T-cell (primary cell): Measurements from ENCODE around the gene TAF6L. TPM values are rescaled to one million over a fixed set of nuclear protein-coding genes. Genes with fewer than 3 reads are reported as not detected.
"Not testable (repeated sequence)": the region's sequence is repeated elsewhere in the genome, so short reads cannot be mapped to it uniquely, and the experiment has no call there.

Experiments used
- ATAC-seq, 4 experiments: fragments of 200-7000 bp in 3 of 4; fragments of 150-1000 bp in 1 of 4; cut with Tn5 transposase; replicated peaks in 1 of 4; 1 replicate in 3 of 4; 2 replicates in 1 of 4; pipeline ENCODE4 v1.10.0; 2021; ENCODE audit warnings: moderate library complexity in 3 of 4, mild to moderate bottlenecking in 2 of 4, moderate number of reproducible peaks in 1 of 4
- CTCF ChIA-PET, 2 donors: fragments of 300-600 bp; sonication (Branson Sonifier 250); formaldehyde crosslinking; loops; one replicate each; lab custom pipeline; 2022; ENCODE audit warnings: antibody characterized with exemption in 2 of 2; lab: Charles Lee
- POLR2A ChIA-PET, 2 donors: fragments of 300-600 bp; sonication (Branson Sonifier 250); formaldehyde crosslinking; loops; one replicate each; lab custom pipeline; 2022; ENCODE audit warnings: antibody characterized with exemption in 2 of 2; lab: Charles Lee
- DNase-seq, 35 experiments: peaks; one replicate each; pipeline versions ENCODE4 v3.0.0 to v3.0.0-alpha.2; 2013 to 2023
- H3K27ac ChIP-seq: one replicate; pipeline ENCODE4 v1.5.1; 2013; ENCODE audit warnings: low read length
- H3K27me3 ChIP-seq, 2 experiments: replicated peaks in 1 of 2; 1 replicate in 1 of 2; 2 replicates in 1 of 2; pipeline versions ENCODE4 v1.6.1 to v1.7.0; 2013; ENCODE audit warnings: low read length in 1 of 2, mixed read lengths in 1 of 2; ENCODE audit not compliant: control insufficient read depth in 2 of 2, insufficient read depth in 2 of 2; ENCODE audit errors: extremely low read depth in 1 of 2
- H3K36me3 ChIP-seq, 2 donors: 1 replicate in 1 of 2; 2 replicates in 1 of 2; pipeline versions ENCODE4 v1.6.1 to v1.7.0; 2013; ENCODE audit warnings: low read length in 1 of 2; ENCODE audit not compliant: control insufficient read depth in 2 of 2, insufficient read depth in 1 of 2; ENCODE audit errors: extremely low read depth in 1 of 2
- H3K4me1 ChIP-seq, 2 experiments: 1 replicate in 1 of 2; 2 replicates in 1 of 2; pipeline versions ENCODE4 v1.6.1 to v1.7.0; 2013; ENCODE audit warnings: low read length in 2 of 2, mixed read lengths in 1 of 2; ENCODE audit not compliant: insufficient read depth in 2 of 2, control insufficient read depth in 1 of 2; ENCODE audit errors: extremely low read depth in 1 of 2
- H3K4me3 ChIP-seq, 2 donors: 1 replicate in 1 of 2; 2 replicates in 1 of 2; pipeline versions ENCODE4 v1.5.1 to v1.7.0; 2013; ENCODE audit warnings: mild to moderate bottlenecking in 2 of 2, low read length in 1 of 2, moderate library complexity in 1 of 2; ENCODE audit not compliant: control insufficient read depth in 1 of 2; ENCODE audit errors: extremely low read depth in 1 of 2
- H3K9me3 ChIP-seq: 2 replicates; pipeline ENCODE4 v1.7.0; 2013
- H3K27ac Mint-ChIP-seq, 2 donors: one replicate each; pipeline ENCODE4 v1.8.0; 2020 to 2021; ENCODE audit warnings: mild to moderate bottlenecking in 2 of 2, mixed read lengths in 2 of 2
- H3K27me3 Mint-ChIP-seq, 2 donors: one replicate each; pipeline ENCODE4 v1.8.0; 2021 to 2022; ENCODE audit warnings: mixed read lengths in 2 of 2
- H3K36me3 Mint-ChIP-seq: one replicate; pipeline ENCODE4 v1.8.0; 2021; ENCODE audit warnings: mixed read lengths
- H3K4me1 Mint-ChIP-seq, 3 donors: one replicate each; pipeline ENCODE4 v1.8.0; 2020 to 2022; ENCODE audit warnings: mixed read lengths in 3 of 3, mild to moderate bottlenecking in 1 of 3
- H3K4me3 Mint-ChIP-seq, 3 donors: one replicate each; pipeline ENCODE4 v1.8.0; 2020 to 2022; ENCODE audit warnings: mild to moderate bottlenecking in 3 of 3, mixed read lengths in 3 of 3, moderate library complexity in 3 of 3
- H3K9me3 Mint-ChIP-seq, 3 donors: one replicate each; pipeline ENCODE4 v1.8.0; 2020 to 2022; ENCODE audit warnings: mixed read lengths in 3 of 3
- WGBS: methylation state at CpG from one replicate; pipeline ENCODE4 v1.1.5; 2013; ENCODE audit warnings: missing lambda C conversion rate; ENCODE audit not compliant: insufficient coverage; 5-methylcytosine and 5-hydroxymethylcytosine counted together
- total RNA-seq, 35 experiments: library from RNA in 6 of 35; stranded (reverse) in 6 of 35; fragments of 120-200 nt in 1 of 35; gene quantifications; one replicate each; pipeline versions ENCODE4 v1.2.1 to v1.2.4 and lab custom pipeline; 2013 to 2026

TAF6L gene
- total RNA-seq, 5 donors from 2014 or later (not counting 1 experiment from before 2014, with no cell fraction given): 15.1 to 29.5 (median 29.0) TPM

GRCh38 chr11:62732830-62733229 lies 38.4 kb upstream of the TAF6L start:
- Histone ChIP-seq H3K27ac (no peak overlapping the region), H3K4me3 (no peak overlapping the region), H3K27me3 (no peaks in the 10 kb centered on the region), H3K4me1 (peaks cover 9 to 28% of the 10 kb centered on the region in 2 experiments), H3K36me3 (peaks cover 0 to 48% of the 10 kb centered on the region in 2 donors), H3K9me3 (no peaks in the 10 kb centered on the region)
- ChIA-PET POLR2A (no interaction called here), CTCF (interaction anchor here in 1 of 2 donors (0.7 kb wide), 1 partner anchor 46 kb away, joined by 3 read pairs; no protein-coding TSS in a partner anchor)
- Mint-ChIP-seq H3K9me3 (no peaks in the 10 kb centered on the region), H3K4me3 (no peak overlapping the region), H3K27ac (no peak overlapping the region), H3K27me3 (no peaks in the 10 kb centered on the region), H3K36me3 (peaks cover 17% of the 10 kb centered on the region), H3K4me1 (peaks cover 17 to 32% (median 28%) of the 10 kb centered on the region in 3 donors)
- ATAC-seq (no peak), DNase-seq (peak in 1 of 35 experiments; percentile 45)
- WGBS: no CpG with 5 or more reads among the region's 2 CpGs

GRCh38 chr11:62737196-62737595 lies 34.0 kb upstream of the TAF6L start:
- Histone ChIP-seq H3K9me3 (no peaks in the 10 kb centered on the region), H3K27me3 (no peaks in the 10 kb centered on the region), H3K4me3 (no peak overlapping the region), H3K27ac (no peak overlapping the region), H3K36me3 (peaks cover 0 to 59% of the 10 kb centered on the region in 2 donors), H3K4me1 (peaks cover 0 to 3% of the 10 kb centered on the region in 2 experiments)
- no peak overlapping the region for H3K4me3 Mint-ChIP-seq
- CTCF ChIA-PET: interaction anchor here in 1 of 2 donors (0.7 kb wide), 1 partner anchor 125 kb away, joined by 3 read pairs; no protein-coding TSS in a partner anchor
- no peaks in the 10 kb centered on the region for H3K27me3 Mint-ChIP-seq
- H3K27ac Mint-ChIP-seq: no peak overlapping the region
- peaks cover 5 to 7% (median 7%) of the 10 kb centered on the region in 3 donors for H3K4me1 Mint-ChIP-seq
- no peaks in the 10 kb centered on the region for H3K9me3 Mint-ChIP-seq
- POLR2A ChIA-PET: interaction anchor here in 1 of 2 donors (0.6 to 0.7 kb wide), 2 partner anchors 24 to 107 kb away, joined by 3 to 4 read pairs; no protein-coding TSS in a partner anchor
- peaks cover 22% of the 10 kb centered on the region for H3K36me3 Mint-ChIP-seq
- no peak for DNase-seq
- no peak for ATAC-seq

- H3K9me3 Mint-ChIP-seq: no peaks in the 10 kb centered on the region
- no peaks in the 10 kb centered on the region for H3K9me3 ChIP-seq
- ChIA-PET POLR2A (interaction anchor here in 1 of 2 donors (0.6 kb wide), 1 partner anchor 71 kb away, joined by 14 read pairs; no protein-coding TSS in a partner anchor), CTCF (interaction anchor here in 1 of 2 donors (0.7 to 1.0 kb wide), 3 partner anchors 137 to 1351 kb away, joined by 3 read pairs; no protein-coding TSS in a partner anchor)
- peaks cover 12% of the 10 kb centered on the region for H3K36me3 Mint-ChIP-seq
- peaks cover 9 to 24% of the 10 kb centered on the region in 2 donors for H3K36me3 ChIP-seq
- H3K27ac ChIP-seq: no peak overlapping the region
- peaks cover 0 to 19% of the 10 kb centered on the region in 2 experiments for H3K4me1 ChIP-seq
- no peak overlapping the region for H3K4me3 Mint-ChIP-seq
- H3K27ac Mint-ChIP-seq: no peak overlapping the region
- no peak for ATAC-seq
- peaks cover 9 to 21% (median 16%) of the 10 kb centered on the region in 3 donors for H3K4me1 Mint-ChIP-seq
- no peak overlapping the region for H3K4me3 ChIP-seq
- no peaks in the 10 kb centered on the region for H3K27me3 Mint-ChIP-seq
- H3K27me3 ChIP-seq: no peaks in the 10 kb centered on the region
- WGBS: 93% methylated on average over 2 of the region's 9 CpGs
- DNase-seq: no peak
These were observed 23.6 kb upstream of the TAF6L start for GRCh38 chr11:62747475-62748160.

GRCh38 chr11:62749931-62750330 lies 21.3 kb upstream of the TAF6L start:
- H3K27me3 Mint-ChIP-seq, H3K4me3 ChIP-seq: not testable (repeated sequence)

GRCh38 chr11:62752177-62752785 lies 18.9 kb upstream of the TAF6L start:
- no peak overlapping the region for H3K4me3 ChIP-seq
- CTCF ChIA-PET: no interaction called here
- peaks cover 9 to 31% of the 10 kb centered on the region in 2 donors for H3K36me3 ChIP-seq
- POLR2A ChIA-PET: interaction anchor here in 1 of 2 donors (0.6 kb wide), 1 partner anchor 118 kb away, joined by 4 read pairs; no protein-coding TSS in a partner anchor
- H3K27me3 ChIP-seq: no peaks in the 10 kb centered on the region
- H3K9me3 ChIP-seq: no peaks in the 10 kb centered on the region
- no peaks in the 10 kb centered on the region for H3K9me3 Mint-ChIP-seq
- peak overlapping the region in 2 of 3 donors; percentile 55 to 83 for H3K4me3 Mint-ChIP-seq
- ATAC-seq: no peak
- no peak for DNase-seq
- H3K36me3 Mint-ChIP-seq: peaks cover 12% of the 10 kb centered on the region
- H3K27ac ChIP-seq: peak overlapping the region; percentile 62
- peaks cover 19 to 34% (median 31%) of the 10 kb centered on the region in 3 donors for H3K4me1 Mint-ChIP-seq
- 94% methylated on average over 12 of the region's 14 CpGs for WGBS
- peak overlapping the region; percentile 96 to 99 for H3K27ac Mint-ChIP-seq
- H3K27me3 Mint-ChIP-seq: no peaks in the 10 kb centered on the region
- peaks cover 4 to 37% of the 10 kb centered on the region in 2 experiments for H3K4me1 ChIP-seq

More at GRCh38 chr11:62749931-62750330, 21.3 kb upstream of the TAF6L start:
- ATAC-seq, H3K4me3 Mint-ChIP-seq, H3K9me3 ChIP-seq, H3K27me3 ChIP-seq, POLR2A ChIA-PET, H3K27ac ChIP-seq, H3K9me3 Mint-ChIP-seq, DNase-seq: not testable (repeated sequence)
- 100% methylated on average over 1 of the region's 5 CpGs for WGBS
- H3K36me3 ChIP-seq: peaks cover 9 to 31% of the 10 kb centered on the region in 2 donors
- CTCF ChIA-PET: interaction anchor here in 1 of 2 donors (1.0 kb wide), 1 partner anchor 22 kb away, joined by 3 read pairs; the partner anchor contains the start of gene HNRNPUL2
- peak overlapping the region in 1 of 2 donors; percentile 58 for H3K27ac Mint-ChIP-seq
- H3K36me3 Mint-ChIP-seq: peaks cover 12% of the 10 kb centered on the region
- H3K4me1 Mint-ChIP-seq: peaks cover 19 to 34% (median 31%) of the 10 kb centered on the region in 3 donors
- H3K4me1 ChIP-seq: peaks cover 4 to 37% of the 10 kb centered on the region in 2 experiments
